Sigmoid colon (tissue), 4 donors: ENCODE results near the gene EIF3L.

Experiments used
- CTCF ChIP-seq, 4 experiments: fragments of 450-650 bp in 3 of 4; fragments of 200-600 bp in 1 of 4; IDR thresholded peaks; one replicate each; pipeline ENCODE4 v1.5.1; 2016 to 2019; ENCODE audit warnings: antibody characterized with exemption in 4 of 4, mild to moderate bottlenecking in 3 of 4, moderate library complexity in 2 of 4
- EP300 ChIP-seq, 4 donors: sonication (generic); formaldehyde crosslinking; IDR thresholded peaks; one replicate each; pipeline ENCODE4 v1.6.1; 2017; ENCODE audit warnings: antibody characterized with exemption in 4 of 4
- POLR2A ChIP-seq, 2 donors: fragments of 450-650 bp; IDR thresholded peaks; one replicate each; pipeline ENCODE4 v1.6.1; 2016; ENCODE audit warnings: antibody characterized with exemption in 2 of 2, mild to moderate bottlenecking in 2 of 2, moderate library complexity in 2 of 2
- POLR2AphosphoS5 ChIP-seq, 4 donors: sonication (generic); formaldehyde crosslinking; IDR thresholded peaks; one replicate each; pipeline ENCODE4 v1.6.1; 2017; ENCODE audit warnings: antibody characterized with exemption in 4 of 4

- TF ChIP-seq POLR2A (IDR thresholded peaks at IDR 0.05) (no peak), CTCF (IDR thresholded peaks at IDR 0.05) (no peak), POLR2AphosphoS5 (IDR thresholded peaks at IDR 0.05) (no peak), EP300 (IDR thresholded peaks at IDR 0.05) (no peak)
These were observed 80.2 kb downstream of the EIF3L start for GRCh38 chr22:37929390-37929789.
